Measurements from ENCODE around the gene SPINT2.

SPINT2 gene

DNA sequence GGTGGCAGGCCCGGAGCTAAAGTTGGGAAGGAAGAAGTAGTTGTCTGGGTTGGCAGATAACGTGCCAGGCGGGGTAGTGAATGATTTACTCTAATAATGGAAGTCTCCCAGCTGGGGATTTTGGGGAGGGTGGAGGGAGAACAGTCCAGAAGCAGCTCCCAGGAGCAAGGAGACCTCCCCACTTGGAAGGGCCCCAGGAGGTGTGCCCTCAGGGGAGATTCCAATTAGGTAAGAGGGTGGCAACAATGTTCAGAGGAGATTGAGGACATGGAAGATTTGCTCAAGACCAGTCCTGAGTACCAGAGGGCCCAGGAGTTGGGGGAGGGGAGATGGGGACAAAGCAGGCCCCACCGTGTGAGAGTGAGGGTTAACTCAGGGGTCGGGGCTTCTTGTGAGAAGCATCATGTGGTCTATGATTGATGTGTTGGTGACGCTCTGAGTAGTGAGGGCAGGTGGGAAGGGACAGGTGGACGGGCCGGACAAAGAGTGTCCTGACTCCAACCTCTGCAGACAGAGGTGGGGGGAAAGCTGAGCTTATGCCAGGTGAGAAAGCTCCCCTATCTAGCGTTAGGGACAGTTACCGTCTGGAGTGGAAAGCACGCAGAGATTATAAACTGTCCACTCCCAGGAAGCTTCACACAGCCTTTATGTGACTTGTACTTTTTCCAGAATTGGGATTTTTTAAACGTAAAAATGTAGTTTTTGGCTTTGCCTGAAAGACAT lies 3.5 kb downstream of the SPINT2 start:
- no peak for DNase-seq (ENCODE audit: low read depth in 3 of 3)

DNA sequence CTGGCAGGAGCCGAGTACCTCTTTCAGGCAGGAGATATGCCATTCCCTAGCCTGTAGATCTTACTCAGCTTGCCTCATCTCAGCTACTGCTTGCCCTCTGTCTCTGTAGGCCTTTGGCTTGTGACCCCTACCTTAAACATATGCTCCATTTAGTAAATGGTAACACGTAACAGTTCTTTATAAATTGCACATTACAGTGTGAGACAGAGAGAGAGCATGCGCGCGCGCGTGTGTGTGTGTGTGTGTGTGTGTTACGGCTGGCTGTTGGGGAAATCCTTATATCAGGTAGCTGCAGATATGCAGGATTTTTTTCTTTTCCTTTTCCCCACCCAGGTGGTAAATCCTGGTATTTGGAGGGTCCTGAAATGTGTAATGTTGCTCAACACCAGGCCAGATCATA lies 4.2 kb downstream of the SPINT2 start:
- DNase-seq (ENCODE audit: low read depth in 3 of 3): no peak

DNA sequence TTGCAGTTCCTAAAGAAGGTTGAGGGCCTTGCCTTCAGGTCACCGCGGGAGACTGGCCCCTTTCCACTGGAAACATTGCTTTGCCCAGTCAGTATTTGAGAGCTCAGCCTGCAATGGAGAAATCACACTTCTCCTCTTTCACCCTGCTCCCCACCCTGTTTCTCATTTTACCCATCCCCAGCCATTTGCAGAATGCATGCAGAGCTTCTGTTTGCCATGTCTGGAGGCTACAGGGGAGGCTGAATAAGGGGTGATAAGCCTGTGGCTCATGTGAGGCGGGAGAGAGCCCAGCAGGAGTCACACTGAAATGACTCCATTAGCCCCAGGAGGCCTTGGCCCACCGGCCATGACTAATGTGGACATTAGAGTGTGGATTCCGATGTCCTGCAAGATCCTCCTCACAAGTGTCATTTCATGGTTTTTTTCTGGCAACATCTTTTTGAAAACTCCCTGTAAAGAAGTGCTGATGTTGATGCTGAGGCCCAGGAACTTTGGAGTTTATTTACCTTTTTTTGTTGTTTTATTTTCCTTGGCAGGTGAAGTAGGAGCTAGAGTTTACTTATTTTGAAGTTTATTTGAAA lies 6.3 kb downstream of the SPINT2 start:
- DNase-seq (ENCODE audit: low read depth in 3 of 3): no peak

DNA sequence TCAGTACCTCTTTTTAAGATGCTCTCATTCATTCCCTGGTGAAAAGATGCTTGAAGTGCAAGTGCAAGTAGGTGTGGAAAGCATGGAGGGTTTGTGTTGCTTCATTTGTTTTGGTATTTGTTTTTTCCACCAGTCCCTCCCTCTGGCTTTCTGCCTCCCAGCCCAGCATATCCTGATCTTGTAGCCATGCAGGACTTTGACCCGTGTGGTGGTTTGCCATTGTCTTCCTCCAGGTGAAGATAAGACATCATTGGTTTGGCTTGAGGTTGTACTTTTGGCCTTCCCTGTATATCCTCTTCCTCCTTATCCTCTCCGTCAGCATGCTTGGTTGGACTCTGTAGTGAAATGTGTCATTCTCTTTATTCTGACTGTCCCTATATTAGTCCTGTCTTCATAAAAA lies 9.1 kb downstream of the SPINT2 start:
- DNase-seq (ENCODE audit: low read depth in 3 of 3): no peak

DNA sequence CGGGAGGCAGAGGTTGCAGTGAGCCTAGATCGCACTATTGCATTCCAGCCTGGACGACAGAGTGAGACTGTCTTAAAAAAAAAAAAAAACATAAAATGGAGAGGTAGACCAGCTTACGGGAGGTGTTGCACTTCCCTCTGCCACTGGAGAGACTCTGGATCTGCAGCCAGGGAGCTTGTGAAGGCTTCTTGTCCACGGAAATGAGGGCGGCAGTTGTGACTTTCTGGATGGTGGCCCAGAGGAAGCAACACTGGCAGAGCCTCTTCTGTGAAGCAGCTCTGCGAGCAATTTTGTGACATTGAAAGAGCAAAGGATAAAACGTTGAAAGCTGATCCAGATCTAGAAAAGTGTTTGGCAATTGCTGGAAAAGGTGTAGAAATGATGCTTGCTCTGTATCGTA lies 10.4 kb downstream of the SPINT2 start:
- DNase-seq (ENCODE audit: low read depth in 3 of 3): no peak

DNA sequence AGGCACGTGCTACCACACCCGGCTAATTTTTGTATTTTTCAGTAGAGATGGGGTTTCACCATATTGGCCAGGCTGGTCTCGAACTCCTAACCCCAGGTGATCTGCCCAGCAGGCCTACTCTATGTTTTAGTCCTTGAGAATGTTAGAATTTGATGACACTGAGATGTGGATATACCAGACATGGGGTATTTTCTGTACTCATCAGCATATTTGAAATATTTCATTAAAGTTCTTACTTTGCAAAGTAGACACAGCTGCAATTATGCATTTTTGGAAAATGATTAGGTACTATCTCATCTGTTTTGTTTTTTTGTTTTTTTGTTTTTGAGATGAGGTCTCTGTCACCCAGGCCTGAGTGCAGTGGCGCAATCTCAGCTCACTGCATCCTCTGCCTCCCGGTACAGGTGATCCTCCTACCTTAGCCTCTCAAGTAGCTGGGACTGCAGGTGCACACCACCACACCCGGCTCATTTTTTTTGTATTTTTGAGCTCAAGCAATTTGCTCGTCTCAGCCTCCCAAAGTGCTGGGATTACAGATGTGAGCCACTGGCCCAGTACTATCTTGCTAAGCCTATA lies 12.7 kb downstream of the SPINT2 start:
- no peak for DNase-seq (ENCODE audit: low read depth in 3 of 3)

DNA sequence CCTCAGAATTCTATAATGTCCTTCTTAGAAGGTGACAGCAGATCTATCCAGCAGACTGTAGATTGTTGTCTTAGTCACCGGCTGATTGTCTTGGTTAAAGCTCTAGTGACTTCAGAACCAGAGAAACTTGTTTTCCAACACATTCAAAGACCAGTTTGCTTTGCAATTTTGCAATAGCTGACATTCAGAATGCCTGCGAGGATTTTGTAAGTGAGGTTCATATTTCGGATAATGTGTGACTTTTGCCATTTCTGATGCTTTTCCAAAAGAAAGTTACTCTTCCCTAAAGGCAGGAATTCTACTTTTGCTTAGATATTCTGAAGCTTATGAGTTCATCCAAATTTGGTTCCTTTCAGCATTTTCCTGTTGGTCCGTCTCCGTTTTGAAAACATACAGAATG lies 13.2 kb downstream of the SPINT2 start:
- no peak for DNase-seq (ENCODE audit: low read depth in 3 of 3)

DNA sequence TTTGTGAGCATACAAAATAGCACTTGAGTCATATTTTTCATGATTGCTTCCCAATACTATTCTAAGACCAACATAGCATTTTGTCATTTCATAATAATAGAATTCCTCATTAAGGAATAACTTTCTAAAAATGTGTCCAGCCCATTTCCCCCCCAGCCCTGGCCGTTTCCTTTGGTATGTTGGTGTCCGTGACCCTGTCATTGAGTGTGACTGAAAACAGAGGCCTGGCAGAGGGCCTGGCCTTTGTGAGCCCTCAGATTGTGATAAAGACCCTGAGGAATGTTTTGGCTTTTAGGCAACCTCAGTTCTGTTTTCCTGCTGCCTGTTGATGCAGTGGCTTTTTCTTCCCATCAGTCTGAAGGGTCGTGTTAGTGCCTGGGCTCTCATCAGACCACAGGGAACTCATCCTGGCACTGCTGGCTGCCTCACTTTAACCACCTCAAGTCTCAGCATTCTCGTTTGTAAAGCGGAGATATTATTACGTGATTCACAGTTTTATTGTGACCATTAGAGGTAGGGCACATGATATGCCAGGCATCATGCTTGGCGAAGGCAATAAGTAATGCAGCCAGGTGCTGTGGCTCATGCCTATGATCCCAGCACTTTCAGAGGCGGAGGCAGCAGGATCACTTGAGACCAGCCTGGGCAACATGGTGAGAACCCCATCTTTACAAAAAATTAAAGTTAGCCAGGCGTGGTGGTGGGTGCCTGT lies 13.8 kb downstream of the SPINT2 start:
- no peak for DNase-seq (ENCODE audit: low read depth in 3 of 3)

DNA sequence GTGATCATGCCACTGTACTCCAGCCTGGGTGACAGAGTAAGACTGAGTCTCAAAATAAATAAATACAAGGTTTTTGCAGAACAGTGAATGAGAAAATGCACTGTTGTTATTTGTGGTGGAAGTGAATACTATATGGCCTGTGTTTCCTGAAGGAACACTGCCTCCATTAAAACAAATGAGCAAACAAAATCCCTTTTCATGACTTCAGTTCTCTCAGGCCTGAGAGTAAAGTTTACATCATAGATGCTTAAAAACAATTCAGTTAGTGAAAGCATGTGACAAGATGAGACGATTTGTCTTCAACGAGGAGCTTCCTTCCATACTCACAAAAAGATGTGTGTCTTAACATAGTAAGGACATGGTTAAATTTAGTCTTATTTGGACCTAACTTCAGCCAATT lies 14.4 kb downstream of the SPINT2 start:
- no peak for DNase-seq (ENCODE audit: low read depth in 3 of 3)

DNA sequence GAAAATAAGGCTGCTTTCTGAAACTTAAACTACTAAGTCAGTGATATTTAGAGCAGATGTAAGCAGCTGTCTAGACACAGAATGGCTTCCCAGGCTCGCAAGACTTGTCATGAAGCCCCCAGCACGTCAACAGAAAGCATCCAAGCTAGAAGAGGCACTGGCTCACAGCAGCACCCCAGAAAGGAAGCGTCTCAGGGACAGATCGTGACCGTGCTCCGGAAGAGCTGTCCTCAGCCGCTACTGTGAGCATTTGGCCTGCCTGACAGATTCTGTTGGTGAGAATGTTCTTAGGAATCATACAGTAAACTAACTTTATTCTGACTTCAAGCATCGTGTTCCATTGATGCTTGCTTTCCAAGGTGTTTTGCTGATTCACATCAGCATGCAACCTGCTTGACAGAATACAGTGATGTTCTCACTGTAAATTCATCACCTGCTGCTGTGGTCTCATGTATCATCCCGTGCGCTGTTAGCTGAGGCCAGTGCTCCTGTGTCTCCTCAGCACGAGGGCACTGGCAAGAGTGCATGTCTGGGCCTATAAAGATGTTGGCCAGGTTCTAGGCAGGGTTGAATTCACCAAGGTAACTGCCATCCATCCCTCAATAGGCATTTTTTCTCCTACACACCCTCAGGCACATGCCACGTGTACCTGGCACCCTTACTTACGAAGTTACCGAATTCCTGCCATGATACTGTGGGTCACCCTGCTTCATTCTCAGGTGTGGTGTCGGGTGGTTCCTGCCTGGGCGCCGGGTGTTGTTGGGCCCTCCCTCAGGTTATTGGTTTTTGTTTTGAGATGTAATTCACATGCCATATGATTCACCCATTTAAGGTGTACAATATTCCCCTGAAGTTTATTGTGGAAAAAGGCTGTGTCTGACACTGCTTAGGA lies 15.9 kb downstream of the SPINT2 start:
- no peak for DNase-seq (ENCODE audit: low read depth in 3 of 3)

DNA sequence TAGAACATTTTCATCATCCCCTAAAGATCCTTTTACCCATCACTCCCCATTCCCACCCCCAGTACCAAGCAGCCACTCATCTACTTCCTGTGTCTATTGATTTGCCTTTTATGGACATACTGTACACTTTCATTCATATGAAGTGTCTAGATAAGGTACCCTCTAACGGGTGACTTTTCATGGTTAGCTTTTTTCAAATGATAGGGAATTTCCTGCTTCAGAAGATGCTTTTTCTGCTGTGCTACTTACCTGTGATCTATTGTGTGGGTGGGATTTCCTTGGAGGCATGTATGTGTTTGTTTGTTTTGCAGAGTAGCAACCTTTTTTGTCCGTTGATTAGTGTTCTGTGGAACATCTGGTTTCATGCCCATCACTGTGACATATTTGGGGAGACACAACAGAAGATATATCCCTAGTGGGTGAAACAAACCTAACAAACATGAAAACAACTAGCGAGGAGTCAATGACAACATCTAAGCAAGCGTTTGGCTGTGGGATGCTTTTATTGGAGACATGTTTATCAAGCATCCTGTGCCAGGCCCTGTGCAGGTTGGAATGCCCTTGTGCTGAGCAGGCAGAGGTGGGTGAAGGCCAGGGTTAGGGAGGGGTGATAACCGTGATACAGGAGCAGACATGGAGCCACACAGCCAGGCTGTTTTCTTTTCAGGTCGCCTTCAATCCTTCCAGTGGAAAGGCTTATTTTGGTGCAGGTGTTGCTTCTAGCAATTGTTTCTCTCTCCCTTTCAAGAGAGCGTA lies 17.6 kb downstream of the SPINT2 start:
- no peak for DNase-seq (ENCODE audit: low read depth in 3 of 3)

DNA sequence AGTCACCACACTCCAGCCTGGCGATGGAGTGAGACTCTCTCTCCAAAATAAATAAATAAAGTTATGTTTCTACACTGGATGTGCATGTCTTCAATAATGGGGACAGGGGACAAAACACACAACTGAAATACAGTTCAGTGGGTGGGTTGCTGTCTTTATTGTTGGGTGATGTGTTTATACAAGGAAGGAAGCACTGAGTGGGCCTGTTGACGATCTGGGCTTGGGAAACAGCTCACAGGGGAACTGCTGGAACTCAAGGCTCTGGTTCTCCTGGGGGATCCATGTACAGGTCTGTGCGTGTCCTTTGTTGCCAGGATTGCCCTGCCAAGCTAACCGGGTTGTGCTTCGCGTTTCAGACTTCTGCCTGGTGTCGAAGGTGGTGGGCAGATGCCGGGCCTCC lies 18.9 kb downstream of the SPINT2 start:
- no peak for DNase-seq (ENCODE audit: low read depth in 3 of 3)

DNA sequence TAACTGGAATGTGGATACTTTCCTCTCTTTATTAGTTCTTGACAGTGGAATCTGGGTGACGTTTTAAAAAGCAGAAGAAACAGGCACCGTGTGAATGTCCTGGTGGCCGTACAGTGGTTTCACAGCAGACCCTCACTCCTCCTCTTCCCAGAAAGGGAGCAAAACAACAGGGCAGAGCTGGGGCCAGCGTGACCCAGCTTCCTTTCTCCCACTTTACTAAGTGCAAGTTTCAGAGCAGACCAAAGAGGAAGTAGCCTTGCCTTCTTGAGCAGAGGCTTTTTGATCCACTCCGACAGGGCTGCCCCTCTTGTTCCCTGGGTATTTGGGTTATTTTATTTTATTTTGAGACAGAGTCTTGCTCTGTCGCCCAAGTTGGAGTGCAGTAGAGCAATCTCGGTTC lies 20.0 kb downstream of the SPINT2 start:
- DNase-seq (ENCODE audit: low read depth in 3 of 3): no peak

DNA sequence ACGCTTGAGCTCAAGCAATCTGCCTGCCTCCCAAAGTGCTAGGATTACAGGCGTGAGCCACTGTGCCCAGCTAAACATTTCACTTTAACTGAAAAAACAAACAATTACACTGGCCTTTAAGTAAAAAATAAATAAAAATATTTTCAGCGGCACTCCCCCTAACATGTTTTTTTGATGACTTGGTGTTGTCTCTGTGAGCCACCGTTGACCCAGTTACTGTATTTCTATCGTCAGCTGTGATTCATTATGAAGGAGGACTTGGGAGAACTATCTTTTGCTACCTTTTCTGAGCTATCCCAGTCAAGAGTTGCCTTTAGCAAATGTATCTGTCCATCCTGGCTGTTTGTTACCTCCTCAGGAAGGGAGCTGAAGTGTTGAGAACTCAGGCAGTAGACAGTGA lies 21.2 kb downstream of the SPINT2 start:
- no peak for DNase-seq (ENCODE audit: low read depth in 3 of 3)

DNA sequence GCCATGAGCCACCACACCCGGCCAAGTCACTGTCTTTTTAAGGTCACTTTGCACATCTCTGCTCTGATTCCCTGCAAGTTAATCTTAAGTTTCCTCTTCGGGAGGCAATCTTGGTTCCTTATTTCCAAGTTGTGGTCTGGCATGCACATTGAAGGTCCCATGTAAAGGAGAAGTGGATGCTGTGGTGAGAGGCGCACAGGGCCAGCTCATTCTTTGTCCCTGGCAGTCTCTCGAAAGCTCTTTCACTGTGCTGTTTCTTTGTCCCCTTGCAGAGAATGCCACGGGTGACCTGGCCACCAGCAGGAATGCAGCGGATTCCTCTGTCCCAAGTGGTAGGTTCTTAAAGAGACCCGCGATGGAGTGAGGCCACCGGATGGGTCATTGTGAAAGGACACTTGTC lies 23.2 kb downstream of the SPINT2 start:
- no peak for DNase-seq (ENCODE audit: low read depth in 3 of 3)

DNA sequence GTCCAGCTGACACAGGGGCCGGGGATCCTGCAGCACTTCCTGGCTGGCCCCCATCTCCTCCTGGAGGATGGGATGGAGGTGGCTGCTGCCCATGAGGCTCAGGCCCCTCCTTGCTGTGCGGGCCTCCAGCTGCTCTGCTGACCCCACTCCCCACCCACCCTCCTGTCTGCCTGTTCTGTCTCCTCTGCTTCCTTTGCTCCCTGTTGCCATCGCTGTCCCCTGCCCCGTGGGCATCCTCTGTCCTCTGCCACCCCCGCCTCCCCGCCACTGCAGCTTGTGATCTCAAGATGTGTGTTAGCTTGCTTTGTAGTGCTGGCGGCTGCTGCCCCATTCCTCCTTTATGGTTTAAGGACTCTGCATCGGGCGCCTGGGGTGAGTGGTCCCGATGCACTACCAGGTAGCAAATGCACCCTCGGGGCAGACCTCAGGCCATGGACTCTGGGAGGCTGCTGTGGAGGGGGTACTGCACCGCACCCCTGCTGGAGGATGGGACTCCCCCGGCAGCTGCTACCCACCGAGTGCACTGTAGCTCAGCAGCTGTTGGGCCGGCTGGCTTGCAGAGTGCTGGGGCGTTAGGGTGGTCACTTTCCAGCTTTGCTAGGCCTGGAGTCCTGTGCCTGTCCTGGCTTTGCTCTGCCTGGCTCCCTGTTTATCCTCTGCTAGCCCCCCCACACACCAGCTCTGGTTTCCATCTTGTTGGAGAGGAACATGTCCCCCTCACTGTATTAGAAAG lies 23.9 kb downstream of the SPINT2 start:
- DNase-seq (ENCODE audit: low read depth in 3 of 3): no peak

DNA sequence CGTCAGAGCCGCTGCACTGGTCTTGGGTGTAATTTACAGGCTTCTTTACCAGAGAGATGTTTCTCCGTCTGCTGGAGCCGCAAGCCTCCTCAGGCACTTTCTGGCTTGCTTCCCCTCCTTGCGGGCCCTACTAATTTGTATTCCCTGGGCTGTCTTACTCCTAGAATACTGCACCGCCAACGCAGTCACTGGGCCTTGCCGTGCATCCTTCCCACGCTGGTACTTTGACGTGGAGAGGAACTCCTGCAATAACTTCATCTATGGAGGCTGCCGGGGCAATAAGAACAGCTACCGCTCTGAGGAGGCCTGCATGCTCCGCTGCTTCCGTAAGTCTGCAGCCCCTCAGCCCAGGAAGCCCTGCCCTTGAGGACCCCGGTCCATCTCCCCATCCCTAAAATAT lies 25.6 kb downstream of the SPINT2 start:
- no peak for DNase-seq (ENCODE audit: low read depth in 3 of 3)

DNA sequence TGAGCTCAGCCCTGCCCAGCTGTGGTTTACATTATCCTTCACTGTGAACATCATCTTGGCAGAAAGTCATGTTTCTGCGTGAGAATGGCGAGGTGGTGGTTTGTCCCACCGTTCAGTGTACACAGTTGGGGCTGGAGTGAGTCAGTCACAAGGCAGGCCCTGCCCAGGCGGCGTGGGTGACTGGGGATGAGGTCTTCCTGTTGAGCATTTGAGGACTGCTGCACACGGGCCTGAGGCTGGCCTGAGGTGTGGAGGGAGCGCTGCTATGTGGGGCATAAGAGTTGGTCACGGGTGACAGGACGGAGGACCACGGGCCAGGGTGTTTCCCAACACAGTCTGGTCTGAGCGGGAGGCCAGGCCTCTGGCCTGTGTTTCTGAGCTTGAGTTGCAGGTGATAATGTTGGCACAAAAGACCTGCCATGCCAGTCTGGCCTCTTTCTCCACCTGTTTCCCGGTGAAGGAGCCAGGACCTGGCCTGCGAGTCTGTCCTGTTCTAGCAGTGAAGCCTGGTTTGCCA lies 26.3 kb downstream of the SPINT2 start:
- no peak for DNase-seq (ENCODE audit: low read depth in 3 of 3)

DNA sequence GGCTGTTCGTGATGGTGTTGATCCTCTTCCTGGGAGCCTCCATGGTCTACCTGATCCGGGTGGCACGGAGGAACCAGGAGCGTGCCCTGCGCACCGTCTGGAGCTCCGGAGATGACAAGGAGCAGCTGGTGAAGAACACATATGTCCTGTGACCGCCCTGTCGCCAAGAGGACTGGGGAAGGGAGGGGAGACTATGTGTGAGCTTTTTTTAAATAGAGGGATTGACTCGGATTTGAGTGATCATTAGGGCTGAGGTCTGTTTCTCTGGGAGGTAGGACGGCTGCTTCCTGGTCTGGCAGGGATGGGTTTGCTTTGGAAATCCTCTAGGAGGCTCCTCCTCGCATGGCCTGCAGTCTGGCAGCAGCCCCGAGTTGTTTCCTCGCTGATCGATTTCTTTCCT lies 27.5 kb downstream of the SPINT2 start:
- no peak for DNase-seq (ENCODE audit: low read depth in 3 of 3)

DNA sequence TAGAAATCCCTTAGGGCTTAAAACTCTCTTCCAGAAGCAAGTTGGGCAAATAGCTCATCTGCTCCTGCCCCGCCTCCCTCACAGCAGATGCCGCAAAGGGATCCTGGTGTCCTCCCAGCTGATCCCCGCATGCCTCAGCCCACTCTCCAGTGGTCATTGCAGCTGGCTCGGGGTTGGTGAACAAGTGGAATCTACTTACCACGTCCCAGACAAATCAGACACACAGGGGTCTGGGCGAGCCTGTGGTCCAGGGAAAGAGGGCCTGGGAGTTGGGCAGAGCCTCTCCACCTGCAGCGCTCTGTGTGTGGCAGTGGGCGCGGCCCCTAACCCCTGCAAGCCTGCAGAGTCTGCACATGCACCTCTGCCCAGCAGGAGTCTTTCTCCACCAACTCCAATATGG lies 28.9 kb downstream of the SPINT2 start:
- no peak for DNase-seq (ENCODE audit: low read depth in 3 of 3)
